NCI-H748 (cell line): ENCODE results near the gene TNFAIP8L2.

Source experiments
- DNase-seq: peaks from one replicate; lab custom pipeline; 2025; ENCODE audit not compliant: unreplicated experiment; lab: John Stamatoyannopoulos, UW

TNFAIP8L2 gene

DNA sequence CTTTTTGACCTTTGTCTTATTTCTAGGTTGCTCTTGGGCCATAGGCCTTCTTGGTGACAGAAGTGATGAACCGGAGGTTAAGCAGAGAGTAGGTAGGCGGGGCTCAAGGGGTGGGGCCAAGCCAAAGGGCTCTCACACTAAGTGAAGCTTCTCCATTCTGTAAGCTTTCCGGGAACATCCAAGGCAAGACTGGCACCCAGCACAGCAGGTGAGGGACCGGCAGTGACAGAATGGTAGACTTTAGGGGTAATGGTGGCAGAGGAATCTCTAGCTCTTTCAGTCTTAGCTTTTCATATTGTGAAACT is at the start of gene TNFAIP8L2:
TSS of gene TNFAIP8L2 (plus strand) at position 135 of the 305 bp plus-strand sequence. CDS start 2,049 bp downstream, outside the sequence.
- no peak for DNase-seq

DNA sequence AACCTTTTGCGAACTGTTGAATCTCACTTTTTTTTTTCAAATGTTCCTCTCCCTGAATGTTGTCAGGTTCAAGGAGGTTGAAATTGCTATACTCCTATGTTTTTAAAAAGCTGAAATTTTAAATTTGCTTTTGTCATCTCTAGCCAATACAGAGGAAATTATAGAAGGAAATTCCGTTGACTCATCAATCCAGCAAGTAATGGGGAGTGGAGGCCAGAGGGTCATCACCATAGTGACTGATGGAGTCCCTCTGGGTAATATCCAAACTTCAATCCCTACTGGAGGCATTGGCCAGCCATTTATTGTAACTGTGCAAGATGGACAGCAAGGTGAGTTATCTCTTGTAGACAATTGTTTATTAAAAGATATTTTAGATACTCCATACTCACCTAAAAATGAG is 49.6 kb upstream of the TNFAIP8L2 start:
- DNase-seq = peak; percentile 27

DNA sequence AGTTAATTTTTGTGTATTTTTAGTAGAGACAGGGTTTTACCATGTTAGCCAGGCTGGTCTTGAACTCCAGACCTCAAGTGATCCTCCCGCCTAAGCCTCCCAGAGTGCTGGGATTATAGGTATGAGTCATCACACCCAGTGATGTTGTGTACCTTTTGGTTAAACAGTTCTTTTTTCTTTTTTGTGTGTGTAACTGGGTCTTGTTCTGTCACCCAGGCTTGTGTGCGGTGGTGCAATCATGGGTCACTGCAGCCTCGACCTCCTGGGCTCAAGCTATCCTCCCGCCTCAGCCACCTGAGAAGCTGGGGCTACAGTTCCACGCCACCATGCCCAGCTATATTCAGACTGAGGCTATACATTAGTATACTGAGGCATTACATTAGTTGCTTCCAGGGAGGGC is 48.1 kb upstream of the TNFAIP8L2 start:
- DNase-seq = no peak

DNA sequence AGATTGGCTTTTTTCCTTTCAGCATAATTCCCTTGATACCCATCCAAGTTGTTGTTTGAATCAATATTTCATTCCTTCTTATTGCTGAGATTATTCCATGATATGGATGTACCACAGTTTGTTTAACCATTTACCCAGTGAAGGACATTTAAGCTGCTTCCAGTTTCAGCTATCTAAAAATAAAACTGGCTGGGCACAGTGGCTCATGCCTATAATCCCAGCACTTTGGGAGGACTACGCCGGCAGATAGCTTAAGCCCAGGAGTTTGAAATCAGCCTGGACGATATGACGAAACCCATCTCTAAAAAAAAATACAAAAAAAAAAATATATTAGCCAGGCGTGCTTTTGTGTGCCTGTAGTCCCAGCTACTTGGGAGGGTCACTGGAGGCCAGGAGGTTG is 42.6 kb upstream of the TNFAIP8L2 start:
- DNase-seq = no peak

DNA sequence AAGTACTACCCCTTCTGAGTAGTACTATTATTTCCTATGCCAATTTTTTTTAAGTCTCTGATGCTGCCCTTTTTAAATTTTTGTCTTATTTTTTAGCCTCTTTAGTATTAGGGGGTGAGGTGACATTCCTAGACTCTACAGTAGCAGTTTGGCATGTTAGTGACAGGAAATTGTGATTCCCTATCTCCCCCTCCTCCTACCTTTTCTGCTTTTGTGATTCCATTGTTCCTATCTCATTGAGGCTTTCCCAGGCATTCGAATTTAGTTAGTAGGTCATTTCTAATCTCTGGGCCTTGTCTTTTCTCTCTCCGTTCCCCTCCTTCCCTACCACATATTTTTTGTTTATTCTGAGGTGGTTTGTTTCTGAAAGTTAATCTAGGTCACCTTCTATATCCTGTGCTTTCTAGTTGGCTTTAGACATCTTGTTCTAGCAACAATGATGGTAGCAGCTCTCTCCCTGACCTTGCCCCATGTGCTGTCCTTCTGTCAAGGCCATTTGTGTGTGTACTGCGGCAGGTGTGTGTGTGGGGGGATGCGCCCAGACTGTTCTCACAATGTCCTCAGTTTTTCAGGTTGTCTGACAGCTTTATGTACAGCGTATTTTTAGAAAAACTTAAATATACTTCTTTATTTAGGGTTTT is 31.6 kb upstream of the TNFAIP8L2 start:
- no peak for DNase-seq

DNA sequence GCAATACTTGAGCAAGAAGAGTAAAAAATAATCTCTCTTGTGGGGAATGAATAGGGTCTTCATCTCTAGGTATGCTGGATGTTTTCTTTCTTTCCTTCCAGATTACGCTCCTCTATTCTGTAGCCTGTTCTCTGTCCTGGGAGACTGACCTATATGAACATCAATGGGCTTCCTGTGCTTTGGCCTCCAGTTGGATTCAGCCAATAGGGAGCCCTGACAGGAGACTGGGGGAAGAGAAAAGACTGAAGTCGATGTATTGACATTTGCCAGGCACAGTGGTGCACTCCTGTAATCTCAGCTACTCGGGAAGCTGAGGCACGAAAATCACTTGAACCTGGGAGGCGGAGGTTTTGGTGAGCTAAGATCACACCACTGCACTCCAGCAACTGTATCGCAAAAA is 27.6 kb upstream of the TNFAIP8L2 start:
- DNase-seq = no peak

DNA sequence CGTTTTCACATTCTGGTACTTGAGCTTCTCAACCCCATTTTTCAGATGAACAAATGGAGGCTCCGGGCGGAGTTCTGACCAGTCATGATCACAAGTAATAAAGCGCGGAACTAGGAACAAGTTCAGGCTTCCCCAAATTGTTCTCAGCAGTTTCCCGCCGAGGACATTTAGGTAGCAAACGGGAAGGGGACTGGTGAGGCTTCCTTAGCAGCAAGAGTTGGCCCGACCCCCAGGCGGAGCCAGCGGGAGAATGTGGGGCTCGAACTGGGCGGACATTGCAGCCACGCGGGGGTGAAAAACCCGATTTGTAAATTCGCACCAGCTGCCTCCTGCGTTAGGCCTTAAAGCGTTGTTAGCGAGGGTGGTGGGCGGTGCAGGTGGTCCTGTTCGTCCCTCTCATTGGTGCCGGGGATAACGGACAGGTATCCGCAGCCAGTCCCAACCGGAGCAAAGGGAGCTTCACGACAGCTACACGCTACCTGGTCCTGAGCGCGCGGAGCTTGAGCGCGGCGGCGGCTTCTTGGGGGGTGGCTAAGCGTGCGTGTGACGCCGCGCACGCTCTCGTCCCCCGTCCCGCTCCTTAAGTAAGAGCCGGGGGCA is 25.4 kb upstream of the TNFAIP8L2 start:
- DNase-seq = peak; percentile 95

DNA sequence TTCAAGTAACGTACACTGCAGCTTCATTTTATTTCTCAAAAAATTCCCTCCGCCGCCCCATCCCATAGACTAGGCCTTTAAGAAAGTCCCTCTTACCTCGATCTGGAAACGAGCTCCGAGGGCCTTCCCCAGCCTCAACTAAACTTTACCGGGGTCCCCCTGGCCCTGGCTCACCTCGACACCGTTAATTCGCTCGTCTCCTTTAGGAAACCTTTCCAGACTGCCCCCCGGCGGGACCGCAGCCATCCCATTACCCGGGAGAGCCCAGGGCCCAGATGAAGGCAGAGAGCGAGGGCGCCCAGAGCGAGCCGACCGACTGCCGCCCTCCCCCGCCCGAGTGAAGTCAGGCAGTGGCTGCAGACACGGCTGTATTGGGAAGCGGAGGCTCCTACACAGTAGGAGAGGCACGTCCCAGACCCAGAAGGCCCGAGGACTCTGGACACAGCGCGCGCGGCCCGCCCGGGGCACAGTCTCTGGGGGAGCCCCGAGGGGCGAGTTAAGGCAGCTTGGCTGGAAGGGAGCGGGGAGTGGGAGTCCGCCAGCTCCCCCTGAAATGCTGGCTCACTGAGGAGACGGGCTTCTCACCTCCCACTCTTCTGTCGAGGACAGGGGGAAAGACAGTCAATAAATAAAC is 24.6 kb upstream of the TNFAIP8L2 start:
- peak; percentile 36 for DNase-seq

DNA sequence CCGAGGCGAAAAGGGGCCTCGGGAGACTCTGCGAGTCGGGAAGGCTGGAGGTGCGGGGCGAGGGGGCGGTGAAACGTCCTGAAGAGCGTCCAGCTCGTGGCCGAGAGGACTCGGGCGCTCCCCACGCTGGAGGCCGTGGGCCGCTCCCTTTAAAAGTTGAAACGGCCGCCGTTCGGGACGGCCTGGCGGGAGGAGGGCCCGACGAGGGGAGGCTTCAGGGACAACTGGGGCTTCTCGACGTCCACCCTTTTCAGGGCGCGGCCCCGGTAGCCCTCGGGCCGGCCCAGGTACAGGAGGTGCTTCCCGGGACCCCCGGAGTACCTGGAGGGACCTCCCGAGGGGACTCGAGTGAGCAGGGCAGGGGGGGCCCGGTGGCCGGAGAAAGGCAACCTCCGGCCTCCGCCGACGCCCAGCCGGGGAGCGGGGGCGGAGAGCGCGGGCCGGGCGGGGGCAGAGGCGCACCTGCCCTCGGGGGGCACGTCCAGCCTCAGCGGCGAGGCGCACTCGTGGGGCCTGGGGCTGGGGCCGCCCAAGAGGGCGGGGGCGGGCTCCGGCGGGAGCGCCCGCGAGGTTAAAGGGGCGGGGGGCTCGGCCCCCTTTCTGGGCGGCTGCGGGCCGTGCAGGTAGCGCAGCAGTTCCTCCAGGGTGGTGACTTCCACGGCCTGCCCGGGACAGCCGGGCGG is 24.0 kb upstream of the TNFAIP8L2 start:
- no peak for DNase-seq

DNA sequence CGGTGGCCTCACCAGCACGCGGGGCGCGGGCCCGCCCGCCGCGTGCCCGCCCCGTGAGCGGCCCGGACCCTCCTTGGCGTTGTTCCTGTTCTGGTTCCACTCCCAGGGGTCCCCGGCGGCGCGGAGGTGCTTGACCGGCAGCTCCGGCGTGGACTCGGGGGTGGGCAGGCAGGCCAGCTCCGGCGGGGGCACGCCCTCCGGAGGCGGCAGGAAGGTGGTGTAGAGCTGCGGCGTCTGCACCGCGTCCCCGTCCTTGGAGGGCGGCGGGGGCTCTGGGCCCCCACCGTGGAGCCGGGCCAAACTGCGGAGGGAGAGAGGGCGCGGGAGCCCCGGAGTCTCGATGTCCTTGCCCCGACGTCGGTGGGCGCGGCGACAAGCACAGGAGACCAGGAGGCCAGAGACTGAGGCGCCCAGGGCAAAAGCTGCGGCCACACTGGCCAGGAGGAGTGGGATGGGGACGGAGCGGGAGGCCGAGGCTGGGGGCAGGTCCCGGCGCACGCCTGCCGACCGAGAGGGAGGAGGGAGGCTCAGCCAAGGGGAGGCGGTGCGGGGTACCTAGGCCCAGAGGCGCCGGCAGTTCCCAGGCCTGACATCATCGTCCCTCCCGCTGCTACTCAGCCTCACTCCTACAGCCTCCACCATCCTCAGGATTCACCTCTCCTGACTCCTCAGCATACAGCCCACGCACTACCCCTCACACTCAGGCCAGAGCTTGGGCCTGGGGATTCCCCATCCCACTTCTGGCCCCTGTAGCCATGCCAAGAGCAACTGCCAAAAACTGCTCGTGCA is 23.2 kb upstream of the TNFAIP8L2 start:
- DNase-seq = no peak

DNA sequence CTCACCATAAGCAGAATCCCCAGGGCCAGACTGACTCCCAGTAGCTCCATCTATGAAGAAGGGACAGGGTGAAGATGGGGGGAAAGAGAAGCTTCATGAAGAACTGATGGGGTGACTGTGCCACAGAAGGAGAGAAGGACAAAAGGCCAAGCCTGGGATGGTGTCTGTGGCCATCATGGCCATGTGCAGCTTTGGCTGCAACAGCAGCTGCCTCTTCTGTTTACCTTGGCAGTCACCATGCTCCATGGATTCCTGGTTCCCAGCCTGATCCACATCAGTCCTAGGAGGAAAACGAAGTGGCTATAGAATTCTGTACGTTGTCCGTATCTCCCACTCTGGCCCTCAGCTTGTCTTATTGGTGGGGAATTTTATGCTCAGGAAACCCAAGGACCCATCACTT is 22.1 kb upstream of the TNFAIP8L2 start:
- DNase-seq = no peak

DNA sequence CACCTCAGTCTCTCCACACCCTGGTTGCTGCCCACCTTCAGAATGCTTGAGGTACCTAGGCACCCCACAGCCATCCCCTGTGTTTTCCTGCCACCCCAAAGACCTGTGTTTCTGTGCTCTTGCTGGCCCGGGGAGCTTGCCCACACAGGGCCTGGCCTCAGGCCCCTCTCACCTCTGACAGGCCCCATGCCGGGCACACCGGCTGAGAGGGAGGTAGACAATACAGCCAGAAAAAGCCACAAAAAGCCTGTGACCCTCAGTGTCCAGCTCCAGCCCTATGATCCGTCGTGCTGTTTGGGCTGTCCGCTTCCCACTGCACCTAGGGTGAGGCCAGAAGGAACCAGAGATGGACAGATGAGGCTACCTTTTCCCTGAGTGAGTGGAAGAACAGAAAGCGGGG is 21.5 kb upstream of the TNFAIP8L2 start:
- DNase-seq = no peak

DNA sequence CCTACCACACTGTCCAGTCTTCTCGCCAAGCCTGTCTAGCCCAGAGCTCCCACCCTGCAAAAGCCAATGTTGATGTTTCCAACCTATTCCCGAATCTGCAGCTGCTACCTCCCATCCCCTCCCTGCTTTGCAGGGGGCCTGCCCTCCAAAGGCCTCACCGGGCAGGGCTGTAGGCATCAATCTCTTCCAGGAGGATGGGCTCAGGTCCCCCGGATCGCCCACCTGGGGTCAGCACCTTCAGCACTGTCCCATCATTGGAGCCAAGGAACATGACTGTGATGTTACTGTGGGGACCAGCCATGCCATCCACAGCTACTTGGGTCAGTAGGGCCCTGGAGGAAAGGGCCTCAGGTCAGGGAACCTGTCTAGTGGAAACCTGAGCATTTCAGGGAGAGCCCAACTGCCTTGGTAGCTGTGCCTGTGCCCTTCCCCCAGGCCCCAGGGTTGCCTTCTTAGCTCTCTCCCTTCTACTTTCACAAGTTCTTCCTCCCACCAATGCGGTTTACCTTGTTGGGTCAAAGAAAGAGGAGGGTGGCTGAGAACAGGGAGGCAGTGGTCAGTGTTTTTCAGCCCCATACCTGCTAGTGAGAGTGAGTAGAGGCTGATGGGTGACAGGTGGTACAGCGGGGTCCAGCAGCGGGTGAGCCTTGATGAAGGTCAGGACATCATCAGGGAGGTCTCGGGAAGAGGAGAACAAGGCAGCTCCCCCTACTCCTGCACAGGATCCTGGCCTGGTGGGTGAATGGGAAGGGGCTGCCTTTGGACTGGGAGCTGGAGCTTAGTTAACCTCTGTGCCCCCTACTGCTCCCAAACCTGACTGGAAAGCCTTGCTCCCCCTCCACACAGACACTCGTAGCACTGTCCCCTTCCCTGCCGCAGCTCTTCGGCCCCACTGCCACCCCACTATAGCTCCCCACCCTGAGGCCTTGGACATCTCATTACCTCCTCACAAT is 20.7 kb upstream of the TNFAIP8L2 start:
- no peak for DNase-seq

DNA sequence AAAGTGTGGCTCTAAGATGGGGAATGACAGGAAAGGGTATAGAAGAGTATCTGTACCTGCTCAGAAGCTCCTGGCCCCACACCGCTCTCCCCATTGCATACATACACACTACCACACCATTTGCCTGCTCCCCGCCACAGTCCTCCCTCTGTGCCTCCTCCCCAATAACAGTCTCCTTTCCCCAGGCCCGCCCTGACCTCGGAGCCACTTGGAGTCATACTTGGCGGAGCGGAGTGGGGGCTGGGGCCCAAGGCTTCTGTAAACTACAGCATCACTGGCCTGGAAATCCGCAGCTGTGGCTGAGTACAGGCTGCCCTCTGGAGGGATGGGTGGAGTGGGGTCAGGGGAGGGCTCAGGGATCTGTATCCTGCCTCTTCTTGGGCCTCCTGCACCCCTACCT is 18.7 kb upstream of the TNFAIP8L2 start:
- DNase-seq = no peak

DNA sequence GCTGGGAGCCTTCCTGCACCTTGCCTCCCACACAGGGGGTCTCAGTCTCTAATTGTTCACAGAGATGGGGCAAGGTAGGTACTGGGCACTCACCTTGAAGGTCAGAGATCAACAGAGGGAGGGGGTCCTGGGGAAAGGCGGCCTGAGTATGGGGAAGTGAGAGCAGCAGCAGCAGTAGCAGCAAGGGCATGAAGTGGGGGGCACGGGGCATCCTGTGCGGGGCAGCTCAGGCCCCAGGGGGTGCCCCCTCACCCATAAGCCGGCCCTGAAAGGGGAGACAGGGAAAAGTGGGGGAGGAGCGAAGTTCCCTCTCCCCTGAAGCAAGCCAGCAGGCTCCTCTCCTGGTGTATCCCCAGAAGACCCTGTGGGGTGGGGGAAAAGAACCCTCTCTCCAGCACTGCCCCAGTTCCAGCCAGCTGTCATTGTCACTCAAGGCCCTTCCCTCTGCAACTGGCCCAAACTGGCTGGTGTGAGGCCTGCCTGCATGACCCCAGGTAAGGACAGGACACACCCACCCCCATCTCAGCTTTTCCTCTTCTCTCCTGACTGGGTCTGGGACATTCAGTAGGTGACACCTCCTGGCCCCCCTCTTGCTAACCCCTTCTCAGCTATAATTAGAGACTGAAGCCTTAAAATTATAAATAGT is 13.9 kb upstream of the TNFAIP8L2 start:
- DNase-seq = no peak

DNA sequence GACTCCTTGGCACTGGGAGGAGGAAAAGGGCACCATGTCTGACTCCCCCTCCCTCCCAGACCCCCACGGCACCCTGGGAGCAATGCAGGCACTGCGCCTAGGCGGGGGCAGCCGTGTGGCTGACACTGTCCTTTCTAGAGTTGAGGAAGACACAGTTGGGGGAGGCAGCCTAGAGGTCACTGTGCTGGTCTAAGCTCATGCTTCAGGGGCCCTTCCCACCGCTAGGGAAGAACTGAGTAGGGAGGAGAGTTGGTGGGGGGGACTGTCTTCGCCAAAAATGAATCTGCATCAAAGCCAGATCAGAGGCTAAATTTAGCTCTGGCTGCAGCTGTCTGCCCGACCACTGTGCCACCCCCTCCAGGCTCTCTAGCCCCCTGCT is 13.4 kb upstream of the TNFAIP8L2 start:
- DNase-seq = no peak

DNA sequence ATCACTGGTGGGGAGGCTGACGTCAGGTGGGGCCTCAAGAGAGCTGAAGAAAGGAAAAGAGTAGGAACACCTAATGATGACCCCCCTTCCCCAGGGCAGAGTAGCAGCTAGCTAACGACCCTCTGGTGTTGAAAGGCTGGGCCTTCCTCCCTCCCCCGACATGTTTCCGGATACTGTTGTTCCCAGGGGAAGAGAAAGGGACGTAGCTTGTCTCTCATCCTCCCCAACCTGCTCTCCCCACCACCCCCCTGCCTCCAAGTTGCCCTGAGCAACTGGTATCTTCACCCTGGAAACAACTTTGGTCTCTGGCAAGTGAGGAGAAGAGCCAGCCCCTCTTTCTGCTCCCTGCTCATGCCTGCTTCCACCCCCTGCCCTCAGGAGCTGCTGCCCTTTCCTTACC is 12.5 kb upstream of the TNFAIP8L2 start:
- DNase-seq = no peak

DNA sequence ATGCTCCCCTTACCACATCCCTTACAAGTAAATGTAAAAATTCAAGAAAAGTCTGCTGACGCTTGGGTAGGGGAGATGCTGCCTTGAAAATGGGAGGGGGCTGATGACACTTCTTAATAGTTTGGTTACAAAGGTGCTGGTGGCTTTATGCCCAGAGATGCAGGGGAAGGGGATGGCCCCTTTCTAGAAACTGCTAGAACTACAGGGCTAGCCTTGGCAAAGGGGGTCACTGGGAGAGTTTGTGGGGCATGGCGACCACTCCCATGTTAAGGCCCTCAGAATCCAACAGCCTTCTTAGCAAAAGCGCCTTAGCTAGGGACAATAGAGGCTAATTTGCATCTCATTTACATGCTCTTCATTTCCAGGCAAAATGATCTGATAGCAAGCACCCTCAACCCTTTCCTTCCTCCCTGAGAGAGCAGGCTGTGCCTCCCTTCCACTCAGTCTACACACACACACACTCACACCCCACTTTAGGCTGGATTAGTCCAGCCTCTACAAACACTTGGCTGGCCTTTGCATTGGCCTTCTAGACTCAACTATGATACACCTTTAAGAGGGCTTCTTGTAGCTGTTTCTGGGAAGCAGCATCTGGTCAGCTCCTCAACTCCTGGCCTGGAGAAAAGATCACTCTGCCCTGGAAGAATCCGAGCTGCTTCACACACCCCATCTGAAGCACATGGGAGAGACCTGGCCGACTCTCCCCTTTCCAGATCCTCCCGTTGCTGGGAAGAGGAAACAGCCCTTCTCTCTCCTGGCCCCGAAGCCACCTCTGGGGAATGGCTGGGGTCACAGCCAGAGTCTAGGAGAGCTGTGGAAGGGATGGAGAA is 11.8 kb upstream of the TNFAIP8L2 start:
- DNase-seq = no peak
